Neural progenitor cell (in vitro differentiated cells): ENCODE data around the gene OR5AK2. TPM values are rescaled to one million over a fixed set of nuclear protein-coding genes. Genes with fewer than 3 reads are reported as not detected.

Experiments used
- DNase-seq: peaks from one replicate; pipeline ENCODE4 v3.0.0-alpha.2; 2016; ENCODE audit warnings: low spot score
- H2AFZ ChIP-seq: fragments of 200-600 bp; sonication (generic); replicated peaks from 2 replicates; pipeline ENCODE4 v1.6.1; 2016; ENCODE audit warnings: antibody characterized with exemption
- H3F3A ChIP-seq: fragments of 200-600 bp; sonication (generic); 2 replicates; pipeline ENCODE4 v1.6.1; 2016; ENCODE audit warnings: antibody characterized with exemption, low read depth
- H3K27ac ChIP-seq: fragments of 200-600 bp; sonication (generic); 2 replicates; pipeline ENCODE4 v1.5.1; 2016; ENCODE audit warnings: mild to moderate bottlenecking
- H3K27me3 ChIP-seq: fragments of 200-600 bp; sonication (generic); 2 replicates; pipeline ENCODE4 v1.6.1; 2016; ENCODE audit warnings: mild to moderate bottlenecking, moderate library complexity
- H3K36me3 ChIP-seq: fragments of 200-600 bp; sonication (generic); 2 replicates; pipeline ENCODE4 v1.5.1; 2016
- H3K4me1 ChIP-seq: fragments of 200-600 bp; sonication (generic); 2 replicates; pipeline ENCODE4 v1.6.1; 2016; ENCODE audit warnings: mixed run types
- H3K4me2 ChIP-seq: fragments of 200-600 bp; sonication (generic); 2 replicates; pipeline ENCODE4 v1.6.1; 2016
- H3K4me3 ChIP-seq: fragments of 200-600 bp; sonication (generic); 2 replicates; pipeline ENCODE4 v1.5.1; 2016
- H3K79me2 ChIP-seq: fragments of 200-600 bp; sonication (generic); 2 replicates; pipeline ENCODE4 v1.6.1; 2016; ENCODE audit warnings: low read depth
- H3K9ac ChIP-seq: fragments of 200-600 bp; sonication (generic); 2 replicates; pipeline ENCODE4 v1.6.1; 2016
- H3K9me3 ChIP-seq: fragments of 200-600 bp; sonication (generic); 2 replicates; pipeline ENCODE4 v1.5.1; 2016; ENCODE audit warnings: low read depth
- H4K20me1 ChIP-seq: fragments of 200-600 bp; sonication (generic); 2 replicates; pipeline ENCODE4 v1.6.1; 2016; ENCODE audit warnings: low read depth
- H3K27ac Mint-ChIP-seq: 3 replicates; pipeline ENCODE4 v1.8.0; 2021; ENCODE audit warnings: mixed read lengths
- H3K27me3 Mint-ChIP-seq: 2 replicates; pipeline ENCODE4 v1.8.0; 2022; ENCODE audit warnings: low read depth, mild to moderate bottlenecking, inconsistent platforms, moderate library complexity, mixed read lengths; ENCODE audit not compliant: insufficient read depth
- H3K36me3 Mint-ChIP-seq: 3 replicates; pipeline ENCODE4 v1.8.0; 2021; ENCODE audit warnings: mixed read lengths
- H3K4me1 Mint-ChIP-seq: 3 replicates; pipeline ENCODE4 v1.8.0; 2021; ENCODE audit warnings: mixed read lengths
- H3K4me3 Mint-ChIP-seq: 3 replicates; pipeline ENCODE4 v1.8.0; 2021; ENCODE audit warnings: mild to moderate bottlenecking, moderate library complexity, mixed read lengths
- H3K9me3 Mint-ChIP-seq: 3 replicates; pipeline ENCODE4 v1.8.0; 2020; ENCODE audit warnings: mixed read lengths
- CTCF ChIP-seq: fragments of 200-600 bp; sonication (generic); IDR thresholded peaks from 2 replicates; pipeline ENCODE4 v1.5.1; 2017; ENCODE audit warnings: antibody characterized with exemption, mild to moderate bottlenecking
- EZH2 ChIP-seq: fragments of 200-600 bp; sonication (generic); IDR thresholded peaks from 2 replicates; pipeline ENCODE4 v1.6.1; 2017; ENCODE audit warnings: antibody characterized with exemption, mild to moderate bottlenecking, moderate library complexity
- EZH2phosphoT487 ChIP-seq: fragments of 200-600 bp; sonication (generic); IDR thresholded peaks from 2 replicates; pipeline ENCODE4 v1.6.1; 2017; ENCODE audit warnings: antibody characterized with exemption
- total RNA-seq: library from RNA; depleted of rRNA; stranded (reverse); fragments of >200 nt; gene quantifications from 2 replicates; pipeline ENCODE4 v1.2.3, GENCODE V29; 2015; ENCODE audit warnings: low replicate concordance

OR5AK2 gene
- total RNA-seq, 1 donor from 2014 or later = not detected

DNA sequence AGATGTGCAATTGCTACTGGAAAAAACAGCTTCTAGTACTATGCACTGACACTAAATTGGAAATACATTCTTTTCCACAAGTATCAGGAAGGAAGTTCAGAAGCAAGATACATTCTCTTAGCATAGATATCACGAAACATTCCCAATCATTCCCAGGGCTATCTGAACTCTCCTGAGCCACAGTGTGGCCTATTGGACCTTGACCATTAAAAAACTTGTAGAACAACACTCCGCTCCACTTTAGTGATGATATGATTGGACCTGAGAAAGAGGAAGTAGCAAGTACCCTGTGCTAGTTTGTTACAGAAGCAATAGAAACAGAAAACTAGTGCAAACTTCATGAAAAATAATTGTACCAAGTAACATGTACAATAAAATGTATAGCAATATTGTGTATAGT, 11.4 kb upstream of the OR5AK2 start:
- Histone ChIP-seq H3K36me3 (no peaks in the 10 kb centered on the region), H3K79me2 (no peaks in the 10 kb centered on the region), H3K9ac (no peak overlapping the region), H3K4me2 (no peak overlapping the region), H3K9me3 (no peaks in the 10 kb centered on the region), H3K27ac (no peak overlapping the region), H3K4me3 (no peak overlapping the region), H3K27me3 (no peaks in the 10 kb centered on the region), H4K20me1 (no peaks in the 10 kb centered on the region), H3F3A (no peaks in the 10 kb centered on the region), H2AFZ (no peak overlapping the region), H3K4me1 (no peaks in the 10 kb centered on the region)
- H3K36me3 Mint-ChIP-seq = no peaks in the 10 kb centered on the region
- no peak overlapping the region for H3K4me3 Mint-ChIP-seq
- no peaks in the 10 kb centered on the region for H3K9me3 Mint-ChIP-seq
- H3K27ac Mint-ChIP-seq = no peak overlapping the region
- H3K27me3 Mint-ChIP-seq = no peaks in the 10 kb centered on the region
- TF ChIP-seq CTCF = no peak
- no peak for TF ChIP-seq EZH2
- no peak for TF ChIP-seq EZH2phosphoT487
- DNase-seq = no peak
- H3K4me1 Mint-ChIP-seq = no peaks in the 10 kb centered on the region

- no peak overlapping the region for H3K4me3 ChIP-seq
- H3K9me3 Mint-ChIP-seq = peaks cover 15% of the 10 kb centered on the region
- H3K9me3 ChIP-seq = peaks cover 6% of the 10 kb centered on the region
- H3K36me3 Mint-ChIP-seq = no peaks in the 10 kb centered on the region
- H2AFZ ChIP-seq = no peak overlapping the region
- H3K9ac ChIP-seq = no peak overlapping the region
- H3K4me1 ChIP-seq = no peaks in the 10 kb centered on the region
- H3K4me2 ChIP-seq = no peak overlapping the region
- TF ChIP-seq EZH2 (no peak), CTCF (no peak)
- H3F3A ChIP-seq = no peaks in the 10 kb centered on the region
- no peaks in the 10 kb centered on the region for H3K79me2 ChIP-seq
- H3K4me3 Mint-ChIP-seq = no peak overlapping the region
- H3K27me3 Mint-ChIP-seq = peaks cover 2% of the 10 kb centered on the region
- H3K4me1 Mint-ChIP-seq = no peaks in the 10 kb centered on the region
- H3K27me3 ChIP-seq = no peaks in the 10 kb centered on the region
- H4K20me1 ChIP-seq = no peaks in the 10 kb centered on the region
- H3K36me3 ChIP-seq = no peaks in the 10 kb centered on the region
- H3K27ac Mint-ChIP-seq = no peak overlapping the region
- H3K27ac ChIP-seq = no peak overlapping the region
- DNase-seq = no peak
These were observed 2.0 kb downstream of the OR5AK2 start for GRCh38 chr11:56990702-56991101.

DNA sequence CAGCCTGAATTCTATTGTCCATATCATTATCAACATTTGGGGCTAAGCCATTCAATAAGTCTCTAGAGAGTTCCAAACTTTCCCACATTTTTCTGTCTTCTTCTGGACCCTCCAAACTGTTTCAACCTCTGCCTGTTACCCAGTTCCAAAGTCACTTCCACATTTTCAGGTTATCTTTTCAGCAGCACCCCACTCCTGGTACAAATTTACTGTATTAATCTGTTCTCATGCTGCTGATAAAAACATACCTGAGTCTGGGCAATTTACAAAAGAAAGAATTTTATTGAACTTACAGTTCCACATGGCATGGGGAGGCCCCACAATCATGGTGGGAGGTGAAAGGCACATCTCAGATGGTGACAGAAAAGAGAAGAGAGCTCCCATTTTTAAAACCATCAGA, 5.8 kb downstream of the OR5AK2 start:
- Mint-ChIP-seq H3K36me3 (no peaks in the 10 kb centered on the region), H3K27me3 (peaks cover 2% of the 10 kb centered on the region), H3K27ac (no peak overlapping the region), H3K4me3 (no peak overlapping the region), H3K9me3 (peaks cover 19% of the 10 kb centered on the region), H3K4me1 (no peaks in the 10 kb centered on the region)
- Histone ChIP-seq H3K4me2 (no peak overlapping the region), H3K9me3 (peaks cover 6% of the 10 kb centered on the region), H3K27ac (no peak overlapping the region), H3K4me1 (no peaks in the 10 kb centered on the region), H3K4me3 (no peak overlapping the region), H3K9ac (no peak overlapping the region), H3F3A (no peaks in the 10 kb centered on the region), H3K36me3 (no peaks in the 10 kb centered on the region), H3K27me3 (no peaks in the 10 kb centered on the region), H3K79me2 (no peaks in the 10 kb centered on the region), H2AFZ (no peak overlapping the region), H4K20me1 (no peaks in the 10 kb centered on the region)
- no peak for TF ChIP-seq EZH2phosphoT487
- TF ChIP-seq CTCF = no peak
- no peak for TF ChIP-seq EZH2
- no peak for DNase-seq
